Measurements from ENCODE around the gene HINT1. TPM values are rescaled to one million over a fixed set of nuclear protein-coding genes. Genes with fewer than 3 reads are reported as not detected.
A peak's percentile ranks its signal among the peaks of the same experiment; 100 is the strongest.
"Not testable (repeated sequence)": the region's sequence is repeated elsewhere in the genome, so short reads cannot be mapped to it uniquely, and the experiment has no call there.

The HINT1 gene
- total RNA-seq, 2 donors from 2014 or later = 316 to 358 TPM

DNA sequence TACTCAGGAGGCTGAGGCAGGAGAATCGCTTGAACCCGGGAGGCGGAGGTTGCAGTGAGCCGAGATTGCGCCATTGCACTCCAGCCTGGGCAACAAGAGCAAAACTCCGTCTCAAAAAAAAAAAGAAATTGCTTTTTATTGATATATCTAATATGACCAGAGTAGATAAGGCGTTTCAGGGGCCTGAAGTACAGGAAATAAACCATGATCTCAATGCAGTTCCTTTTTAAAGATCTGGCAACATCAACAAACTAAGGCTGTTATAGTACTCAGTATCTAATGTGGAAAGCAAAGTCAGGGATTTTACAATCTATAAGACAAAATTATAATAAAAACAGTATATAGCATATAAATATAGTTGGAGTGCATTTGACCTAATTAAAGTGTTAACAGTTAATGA, 28.8 kb upstream of the HINT1 start:
- H3K4me3 Mint-ChIP-seq; H3K4me1 Mint-ChIP-seq; H3K27ac Mint-ChIP-seq; H3K27me3 Mint-ChIP-seq; ATAC-seq (replicated peaks); H3K9me3 Mint-ChIP-seq: not testable (repeated sequence)
- peaks cover 14% of the 10 kb centered on the region for H3K36me3 Mint-ChIP-seq (ENCODE audit: low read depth)

DNA sequence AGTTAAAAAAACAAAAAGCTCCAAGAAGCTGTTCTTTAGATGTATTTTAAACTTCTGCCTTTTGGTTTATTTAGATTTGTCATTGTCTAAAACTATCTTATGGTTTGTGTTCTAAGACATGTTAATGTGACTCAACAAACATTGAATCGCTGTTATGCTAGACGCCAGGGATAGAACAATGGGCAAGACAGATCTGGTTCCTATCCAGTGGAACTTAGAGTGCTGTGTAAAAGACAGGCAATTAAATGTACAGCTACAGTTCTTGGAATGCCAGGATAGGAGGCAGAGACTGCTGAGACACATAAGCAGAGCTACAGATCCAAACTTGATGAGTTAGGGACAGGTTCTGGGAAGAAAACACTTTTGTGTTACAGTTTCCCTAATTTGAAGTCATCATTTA, 28.1 kb upstream of the HINT1 start:
- Mint-ChIP-seq H3K36me3 (ENCODE audit: low read depth) (peaks cover 22% of the 10 kb centered on the region), H3K27me3 (no peaks in the 10 kb centered on the region), H3K4me1 (no peaks in the 10 kb centered on the region), H3K4me3 (no peak overlapping the region), H3K9me3 (no peaks in the 10 kb centered on the region), H3K27ac (peak overlapping the region; percentile 3)
- no peak for ATAC-seq (replicated peaks)

DNA sequence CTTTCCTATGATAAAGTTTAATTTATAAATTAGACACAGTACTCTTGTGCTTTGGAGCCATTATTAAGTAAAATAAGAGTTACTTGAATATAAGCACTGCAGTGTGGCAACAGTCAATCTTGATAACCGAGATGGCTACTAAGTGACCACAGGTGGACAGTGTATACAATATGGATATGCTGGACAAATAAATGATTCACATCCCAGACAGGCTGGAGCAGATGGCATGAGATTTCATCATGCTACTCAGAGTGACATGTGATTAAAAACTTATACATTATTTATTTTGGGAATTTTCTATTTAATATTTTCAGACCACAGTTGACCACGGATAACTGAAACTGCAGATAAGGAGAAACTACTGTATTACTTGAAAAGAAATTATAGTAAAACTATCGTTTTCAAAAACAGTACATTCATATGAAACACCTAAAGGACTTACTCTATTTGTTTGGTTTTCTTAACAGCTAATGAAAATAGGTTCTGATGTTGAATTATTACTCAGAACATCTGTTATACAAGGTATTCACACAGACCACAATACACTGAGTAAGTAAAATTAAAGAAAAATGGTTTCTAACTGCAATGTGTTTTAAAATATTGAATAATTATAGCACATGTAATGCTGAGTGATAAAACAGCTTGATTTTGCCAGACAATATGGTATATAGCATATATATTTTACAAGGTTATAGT, 21.7 kb upstream of the HINT1 start:
- Mint-ChIP-seq H3K9me3 (no peaks in the 10 kb centered on the region), H3K27ac (no peak overlapping the region), H3K4me3 (no peak overlapping the region), H3K27me3 (no peaks in the 10 kb centered on the region), H3K4me1 (no peaks in the 10 kb centered on the region), H3K36me3 (ENCODE audit: low read depth) (peaks cover 50% of the 10 kb centered on the region)
- no peak for ATAC-seq (replicated peaks)

DNA sequence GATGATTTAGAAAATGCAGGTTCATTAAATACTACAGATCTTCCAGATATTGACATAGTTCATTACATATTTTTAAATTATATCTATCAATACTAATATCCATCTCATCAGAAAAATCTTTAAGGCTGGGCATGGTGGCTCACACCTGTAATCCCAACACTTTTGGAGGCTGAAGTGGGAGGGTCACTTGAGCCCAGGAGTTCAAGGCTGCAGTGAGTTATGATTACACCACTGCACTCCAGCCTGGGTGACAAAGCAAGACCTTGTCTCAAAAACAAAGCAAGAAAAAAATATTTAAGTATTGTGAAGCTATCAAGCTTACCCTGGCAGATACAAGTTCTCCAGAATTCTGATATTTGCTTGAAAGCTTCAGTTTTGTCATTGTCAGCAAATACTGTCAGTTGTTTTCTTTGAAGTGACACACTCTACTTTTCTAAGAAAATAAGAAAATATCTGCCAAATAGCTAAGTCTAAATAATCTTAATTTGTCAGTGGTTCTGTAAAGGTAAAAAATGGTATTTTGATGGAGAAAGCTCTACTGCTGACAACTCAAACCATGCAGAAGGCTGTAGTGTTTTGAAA, 20.6 kb upstream of the HINT1 start:
- H3K4me3 Mint-ChIP-seq = no peak overlapping the region
- H3K27ac Mint-ChIP-seq = peak overlapping the region; percentile 9
- no peaks in the 10 kb centered on the region for H3K4me1 Mint-ChIP-seq
- H3K27me3 Mint-ChIP-seq = no peaks in the 10 kb centered on the region
- H3K9me3 Mint-ChIP-seq = no peaks in the 10 kb centered on the region
- peaks cover 46% of the 10 kb centered on the region for H3K36me3 Mint-ChIP-seq (ENCODE audit: low read depth)
- no peak for ATAC-seq (replicated peaks)

DNA sequence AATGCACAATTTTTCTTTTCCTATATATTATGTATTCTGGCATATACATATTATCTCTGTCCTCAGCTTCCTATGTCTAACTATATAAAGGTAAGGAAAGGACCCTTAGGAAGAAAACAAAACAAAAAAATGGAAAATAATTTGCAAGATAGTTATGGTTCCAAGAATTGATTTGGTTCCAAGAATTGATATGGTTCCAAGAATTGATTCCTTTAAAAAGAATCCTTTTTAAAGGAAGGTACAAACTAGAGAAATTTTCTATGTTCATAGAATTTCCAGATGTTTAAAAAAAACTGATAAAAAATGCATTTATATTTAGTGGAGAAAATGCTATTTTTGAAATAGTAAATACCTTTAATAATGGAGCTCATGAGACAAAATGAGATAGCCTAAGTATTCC, 17.8 kb upstream of the HINT1 start:
- no peak for ATAC-seq (replicated peaks)
- Mint-ChIP-seq H3K36me3 (ENCODE audit: low read depth) (peaks cover 27% of the 10 kb centered on the region), H3K27ac (no peak overlapping the region), H3K4me1 (peaks cover 5% of the 10 kb centered on the region), H3K27me3 (no peaks in the 10 kb centered on the region), H3K4me3 (no peak overlapping the region), H3K9me3 (no peaks in the 10 kb centered on the region)

DNA sequence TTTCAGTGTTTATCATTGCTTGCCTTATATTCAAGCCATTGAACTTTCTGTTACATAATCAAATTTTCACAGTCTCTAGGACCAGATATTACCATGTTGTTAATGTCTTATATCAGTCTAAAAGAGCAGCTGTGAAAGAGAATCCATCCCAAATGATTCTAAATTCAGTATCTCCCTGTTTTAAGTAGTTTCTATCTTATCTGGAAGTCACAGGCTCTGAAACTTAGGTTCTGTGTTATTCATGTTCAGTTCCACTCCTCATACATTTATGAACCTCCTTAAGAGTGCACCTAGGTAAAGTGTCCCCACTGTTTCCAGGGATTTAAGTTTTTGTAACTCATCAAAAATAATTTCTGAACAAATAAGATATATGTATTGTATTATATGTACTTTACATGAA, 15.4 kb upstream of the HINT1 start:
- no peaks in the 10 kb centered on the region for H3K27me3 Mint-ChIP-seq
- H3K36me3 Mint-ChIP-seq (ENCODE audit: low read depth) = peaks cover 20% of the 10 kb centered on the region
- no peak overlapping the region for H3K4me3 Mint-ChIP-seq

DNA sequence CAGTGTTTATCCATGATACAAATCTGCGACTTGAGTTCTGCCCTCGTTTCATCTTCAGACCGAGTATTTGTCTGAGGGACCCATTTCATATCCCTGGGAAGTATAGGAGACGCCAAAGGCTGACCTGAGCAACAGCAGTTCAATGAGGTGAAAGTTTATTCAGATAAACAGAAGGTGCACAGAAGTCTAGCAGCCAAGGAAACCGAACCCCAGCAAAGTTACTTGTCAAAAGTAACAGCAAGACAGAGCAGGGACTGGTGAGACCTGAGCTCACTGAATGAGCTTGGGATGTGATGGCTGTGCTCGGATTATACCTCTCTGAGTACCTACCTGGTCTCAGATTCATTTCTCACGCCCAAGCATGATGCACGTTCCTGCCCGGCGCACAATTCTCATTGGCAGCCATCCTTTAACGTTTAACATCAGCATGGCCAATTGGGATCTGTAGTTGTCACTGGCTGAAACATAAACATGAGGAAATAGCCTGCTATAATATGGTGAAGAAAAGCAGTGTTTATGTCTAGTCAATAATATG, 6.3 kb upstream of the HINT1 start:
- no peaks in the 10 kb centered on the region for H3K27me3 Mint-ChIP-seq
- H3K27ac Mint-ChIP-seq = peak overlapping the region; percentile 91
- ATAC-seq (replicated peaks) = no peak
- no peaks in the 10 kb centered on the region for H3K9me3 Mint-ChIP-seq
- H3K36me3 Mint-ChIP-seq (ENCODE audit: low read depth) = no peaks in the 10 kb centered on the region
- peak overlapping the region; percentile 92 for H3K4me3 Mint-ChIP-seq
- peaks cover 28% of the 10 kb centered on the region for H3K4me1 Mint-ChIP-seq

More for the DNA sequence above, 15.4 kb upstream of the HINT1 start:
- no peak overlapping the region for H3K27ac Mint-ChIP-seq
- ATAC-seq (replicated peaks) = no peak
- peaks cover 14% of the 10 kb centered on the region for H3K4me1 Mint-ChIP-seq
- no peaks in the 10 kb centered on the region for H3K9me3 Mint-ChIP-seq

DNA sequence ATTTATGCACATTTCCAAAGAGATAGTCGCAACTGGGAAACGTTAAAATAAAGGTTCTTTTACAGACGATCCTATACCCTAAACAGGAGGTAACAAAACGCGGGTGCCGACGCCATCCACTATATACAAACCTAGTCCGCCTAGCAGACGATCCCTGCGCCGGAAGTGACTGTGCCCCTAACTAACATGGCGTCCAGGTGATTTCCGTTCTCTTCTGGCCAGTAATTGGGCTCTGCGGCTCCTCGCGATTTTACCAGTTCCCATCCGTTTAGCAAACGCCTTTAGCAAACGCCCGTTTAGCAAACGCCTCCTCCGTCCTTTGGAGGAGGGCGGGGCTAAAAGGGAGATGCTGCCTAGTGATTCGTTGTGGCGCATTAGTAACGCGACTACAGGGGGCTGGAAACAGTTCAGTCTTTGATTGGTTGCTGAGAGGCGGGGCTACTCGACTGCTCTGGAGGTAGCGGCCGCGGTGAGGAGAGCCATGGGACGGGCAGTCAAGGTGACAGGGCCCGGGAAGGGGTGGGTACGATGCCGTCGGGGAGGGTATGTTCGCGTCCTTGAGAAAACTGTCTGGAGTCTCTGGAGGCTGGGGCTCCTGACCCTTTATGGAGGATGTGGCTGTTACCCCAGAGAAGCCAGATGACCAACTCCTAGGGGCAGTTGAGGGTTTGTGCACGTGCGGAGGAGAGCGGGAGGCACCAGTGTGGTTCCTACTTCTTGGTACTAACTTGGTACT, 5.7 kb upstream of the HINT1 start, which contains the start of gene LYRM7:
TSS of gene LYRM7 (plus strand) at position 405 of the 736 bp plus-strand sequence. CDS start at position 482, 77 bp downstream.
- peak within 1 kb of the TSS; percentile 91 for H3K27ac Mint-ChIP-seq
- H3K9me3 Mint-ChIP-seq = no peaks in the 10 kb centered on the region
- H3K4me1 Mint-ChIP-seq = peaks cover 27% of the 10 kb centered on the region
- peaks cover 4% of the 10 kb centered on the region for H3K36me3 Mint-ChIP-seq (ENCODE audit: low read depth)
- H3K4me3 Mint-ChIP-seq = peak within 1 kb of the TSS; percentile 92
- peak; percentile 97 for ATAC-seq (replicated peaks)
- no peaks in the 10 kb centered on the region for H3K27me3 Mint-ChIP-seq

DNA sequence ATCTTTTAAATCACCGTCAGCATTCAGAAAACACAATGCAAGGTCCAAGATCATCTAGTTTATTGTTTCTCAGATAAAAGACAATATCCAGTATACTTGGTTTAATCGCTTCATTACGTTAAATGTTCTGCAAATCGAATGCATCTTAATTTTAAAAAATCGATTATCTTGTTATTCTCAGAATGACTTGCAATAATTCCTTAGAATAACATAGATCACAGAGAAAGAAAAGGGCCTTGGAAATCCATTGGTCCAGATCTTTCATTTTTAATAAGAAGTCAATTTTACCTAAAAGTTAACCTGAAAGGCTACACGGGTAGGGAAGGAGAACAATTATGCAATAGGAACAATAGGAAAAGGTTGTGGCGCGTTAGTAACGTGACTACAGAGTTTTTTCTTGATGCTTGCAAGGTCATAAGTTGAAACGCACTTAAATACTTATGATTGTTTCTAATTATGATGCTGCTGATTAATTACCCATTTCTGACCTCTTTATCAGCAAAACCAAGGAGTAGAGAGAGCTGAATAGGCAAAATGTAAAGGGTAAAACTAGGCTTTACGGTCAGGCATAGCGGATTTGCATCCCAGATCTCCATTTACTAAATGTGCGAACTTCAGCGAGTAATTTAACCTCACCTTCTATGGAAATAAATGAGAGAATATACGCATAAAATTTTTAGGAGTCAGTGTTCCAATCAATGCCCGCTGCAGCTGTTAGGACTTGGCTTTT, 4.9 kb upstream of the HINT1 start:
- no peak for ATAC-seq (replicated peaks)
- Mint-ChIP-seq H3K4me1 (peaks cover 29% of the 10 kb centered on the region), H3K36me3 (ENCODE audit: low read depth) (peaks cover 11% of the 10 kb centered on the region), H3K9me3 (no peaks in the 10 kb centered on the region), H3K4me3 (peak overlapping the region; percentile 92), H3K27me3 (no peaks in the 10 kb centered on the region), H3K27ac (peak overlapping the region; percentile 91)

DNA sequence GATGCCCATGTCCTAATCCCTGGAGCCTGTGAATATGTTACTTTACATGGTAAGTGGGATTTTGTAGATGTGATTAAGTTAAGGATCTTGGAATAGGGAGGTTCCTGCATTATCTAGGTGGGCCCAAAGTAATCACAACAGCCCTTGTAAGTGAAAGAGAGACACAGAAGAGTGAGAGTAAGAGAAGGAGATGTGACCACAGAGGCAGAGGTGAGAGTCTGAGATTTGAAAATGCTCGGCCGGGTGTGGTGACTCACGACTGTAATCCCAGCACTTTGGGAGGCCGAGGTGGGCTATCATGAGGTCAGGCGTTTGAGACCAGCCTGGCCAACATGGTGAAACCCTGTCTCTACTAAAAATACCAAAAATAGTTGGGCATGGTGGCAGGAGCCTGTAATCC, 2.6 kb upstream of the HINT1 start:
- peaks cover 30% of the 10 kb centered on the region for H3K4me1 Mint-ChIP-seq
- ATAC-seq (replicated peaks) = no peak
- no peak overlapping the region for H3K4me3 Mint-ChIP-seq

DNA sequence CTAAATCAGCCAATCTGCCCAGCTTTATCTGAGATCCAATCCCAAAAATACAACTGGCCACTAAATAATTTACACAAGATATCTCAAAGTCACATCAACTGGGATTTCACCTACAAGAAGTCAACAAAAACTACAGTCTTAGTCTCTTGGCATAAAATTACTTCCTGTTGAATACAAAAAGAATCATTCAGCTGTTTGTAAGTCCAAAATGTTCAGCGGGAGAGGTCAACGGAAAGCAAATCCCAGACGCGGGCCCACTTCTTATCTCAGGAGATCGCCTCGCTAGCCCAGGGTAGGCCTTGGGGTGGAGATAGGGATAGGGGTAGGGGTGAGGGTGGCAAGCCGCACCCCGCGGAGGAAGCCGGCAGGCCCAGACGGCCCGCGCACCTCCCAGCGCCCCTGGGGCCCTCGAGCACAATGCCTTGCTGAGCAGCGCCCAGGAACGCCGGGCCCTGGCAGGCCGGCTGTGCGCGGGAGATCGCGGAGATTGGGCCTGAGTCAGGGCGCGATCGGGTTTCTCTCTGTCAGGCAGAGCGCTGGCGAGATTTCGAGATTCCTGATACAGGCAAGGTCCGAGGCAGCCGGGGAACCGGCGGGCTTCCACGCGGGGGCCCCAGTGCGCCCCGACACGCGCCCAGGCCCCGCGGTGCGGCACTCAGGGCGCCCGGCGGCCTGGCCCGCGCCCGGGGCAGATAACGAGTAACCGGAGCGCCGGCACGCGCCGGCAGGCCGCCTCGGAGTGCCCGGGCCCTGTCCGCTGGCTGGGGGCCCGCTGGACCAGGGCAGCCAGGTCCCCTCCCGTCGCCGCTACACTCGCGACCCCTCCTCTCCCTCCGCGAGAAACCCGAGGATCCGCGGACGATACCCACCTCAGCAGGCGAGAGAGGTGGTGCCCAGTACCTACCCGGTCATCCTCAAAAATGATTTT, 601 bp downstream of the HINT1 start:
- peak overlapping the region; percentile 96 for H3K27ac Mint-ChIP-seq
- peaks cover 63% of the 10 kb centered on the region for H3K36me3 Mint-ChIP-seq (ENCODE audit: low read depth)
- peak; percentile 73 for ATAC-seq (replicated peaks)
- H3K9me3 Mint-ChIP-seq = no peaks in the 10 kb centered on the region
- H3K4me1 Mint-ChIP-seq = peaks cover 37% of the 10 kb centered on the region
- peak overlapping the region; percentile 95 for H3K4me3 Mint-ChIP-seq
- no peaks in the 10 kb centered on the region for H3K27me3 Mint-ChIP-seq

More for the DNA sequence above, 2.6 kb upstream of the HINT1 start:
- H3K27ac Mint-ChIP-seq = no peak overlapping the region
- no peaks in the 10 kb centered on the region for H3K9me3 Mint-ChIP-seq
- H3K36me3 Mint-ChIP-seq (ENCODE audit: low read depth) = peaks cover 31% of the 10 kb centered on the region
- H3K27me3 Mint-ChIP-seq = no peaks in the 10 kb centered on the region

DNA sequence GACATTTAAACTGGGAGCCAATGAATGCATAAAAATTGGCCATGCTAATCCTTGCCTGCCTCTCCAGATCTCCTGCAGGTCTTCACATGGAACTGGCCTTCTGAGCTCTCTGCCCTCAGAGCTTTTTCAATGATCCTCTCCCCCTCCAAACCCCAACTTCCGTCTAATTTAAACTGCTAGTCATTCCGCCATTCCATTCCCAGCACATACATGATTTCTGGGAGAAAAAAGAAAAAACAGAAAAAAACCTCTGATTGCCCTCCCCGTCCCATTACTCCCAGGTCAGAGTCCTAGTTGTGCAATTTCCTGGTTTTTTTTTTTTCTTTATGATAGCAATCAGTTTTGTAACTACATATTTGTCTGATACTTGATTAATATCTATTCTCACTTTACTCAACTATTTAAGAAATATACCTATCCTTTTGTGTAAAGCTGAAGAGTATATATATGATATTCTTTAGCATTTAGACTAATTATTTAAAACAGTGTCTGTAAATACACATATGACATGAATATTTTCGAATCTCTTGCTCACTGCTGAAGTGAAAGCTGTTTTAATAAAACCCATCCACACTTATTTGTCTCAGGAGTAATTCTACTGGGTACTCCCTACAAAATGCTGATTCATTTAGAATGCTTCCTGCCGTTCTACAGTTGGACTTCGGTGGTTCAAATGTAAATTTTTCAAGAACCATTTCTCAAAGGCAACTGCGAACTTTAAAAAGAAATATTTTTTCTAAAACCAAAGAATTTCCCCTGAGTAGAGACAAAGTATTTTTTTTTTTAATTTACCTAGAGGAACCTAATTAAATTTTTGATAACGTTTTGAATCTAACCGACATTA, 1.6 kb downstream of the HINT1 start:
- Mint-ChIP-seq H3K27me3 (no peaks in the 10 kb centered on the region), H3K36me3 (ENCODE audit: low read depth) (peaks cover 72% of the 10 kb centered on the region), H3K27ac (peak overlapping the region; percentile 96), H3K4me3 (peak overlapping the region; percentile 95), H3K9me3 (no peaks in the 10 kb centered on the region), H3K4me1 (peaks cover 40% of the 10 kb centered on the region)
- no peak for ATAC-seq (replicated peaks)

DNA sequence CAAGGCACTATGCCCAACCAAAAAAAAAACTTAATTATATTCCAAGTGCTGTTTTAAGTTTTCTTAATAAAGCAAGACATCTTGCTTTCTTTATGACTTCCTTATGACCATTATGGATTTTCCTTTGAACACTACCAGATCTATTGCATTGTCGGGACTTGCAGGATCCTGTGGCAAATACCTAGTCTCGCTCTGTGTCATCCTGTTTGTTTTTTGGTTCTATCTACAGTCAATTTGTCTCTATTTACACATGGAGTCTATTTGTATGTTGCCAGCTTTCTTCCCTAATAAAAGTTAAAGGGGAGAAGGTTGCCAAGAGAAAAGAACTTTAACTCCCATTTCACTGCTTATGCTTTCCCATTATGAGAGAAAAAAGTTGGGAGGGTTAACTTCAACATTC, 4.9 kb downstream of the HINT1 start:
- peaks cover 86% of the 10 kb centered on the region for H3K36me3 Mint-ChIP-seq (ENCODE audit: low read depth)
- ATAC-seq (replicated peaks) = no peak

More for the DNA sequence above, 4.9 kb downstream of the HINT1 start:
- Mint-ChIP-seq H3K4me3 (peak overlapping the region; percentile 95), H3K27ac (peak overlapping the region; percentile 26), H3K4me1 (peaks cover 26% of the 10 kb centered on the region), H3K27me3 (no peaks in the 10 kb centered on the region), H3K9me3 (no peaks in the 10 kb centered on the region)

Measured in activated T-helper 17 cell treated with anti-CD3 and anti-CD28 coated beads, Interleukin-2, amount 50 U/mL, for 72 hours (primary cell).